ENCODE data around the gene OXA1L. TPM values are rescaled to one million over a fixed set of nuclear protein-coding genes. Genes with fewer than 3 reads are reported as not detected.
"Not testable (repeated sequence)": the region's sequence is repeated elsewhere in the genome, so short reads cannot be mapped to it uniquely, and the experiment has no call there.

The OXA1L gene
- total RNA-seq, 1 donor = 37.6 TPM

DNA sequence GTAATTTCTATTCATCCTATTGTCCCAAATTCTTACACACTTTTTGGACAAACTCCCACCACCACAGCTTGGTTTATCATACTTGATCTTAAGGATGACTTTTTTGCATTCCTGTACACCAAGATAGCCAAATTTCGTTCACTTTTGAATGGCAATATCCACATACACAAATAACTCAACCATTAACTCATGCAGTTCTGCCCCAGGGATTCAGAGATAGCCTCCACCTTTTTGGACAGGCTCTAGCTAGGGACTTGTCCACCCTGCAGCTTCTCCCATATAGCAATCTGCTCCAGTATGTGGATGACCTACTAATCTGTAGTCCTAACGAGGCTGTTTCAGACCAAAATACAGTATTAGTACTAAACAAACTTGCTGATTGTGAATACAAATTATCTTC is 32.7 kb upstream of the OXA1L start:
- no peak for DNase-seq (ENCODE audit: low read depth)
- no peak overlapping the region for H3K4me3 ChIP-seq (ENCODE audit: low read depth, low read length)
- TF ChIP-seq, protein P1, sequence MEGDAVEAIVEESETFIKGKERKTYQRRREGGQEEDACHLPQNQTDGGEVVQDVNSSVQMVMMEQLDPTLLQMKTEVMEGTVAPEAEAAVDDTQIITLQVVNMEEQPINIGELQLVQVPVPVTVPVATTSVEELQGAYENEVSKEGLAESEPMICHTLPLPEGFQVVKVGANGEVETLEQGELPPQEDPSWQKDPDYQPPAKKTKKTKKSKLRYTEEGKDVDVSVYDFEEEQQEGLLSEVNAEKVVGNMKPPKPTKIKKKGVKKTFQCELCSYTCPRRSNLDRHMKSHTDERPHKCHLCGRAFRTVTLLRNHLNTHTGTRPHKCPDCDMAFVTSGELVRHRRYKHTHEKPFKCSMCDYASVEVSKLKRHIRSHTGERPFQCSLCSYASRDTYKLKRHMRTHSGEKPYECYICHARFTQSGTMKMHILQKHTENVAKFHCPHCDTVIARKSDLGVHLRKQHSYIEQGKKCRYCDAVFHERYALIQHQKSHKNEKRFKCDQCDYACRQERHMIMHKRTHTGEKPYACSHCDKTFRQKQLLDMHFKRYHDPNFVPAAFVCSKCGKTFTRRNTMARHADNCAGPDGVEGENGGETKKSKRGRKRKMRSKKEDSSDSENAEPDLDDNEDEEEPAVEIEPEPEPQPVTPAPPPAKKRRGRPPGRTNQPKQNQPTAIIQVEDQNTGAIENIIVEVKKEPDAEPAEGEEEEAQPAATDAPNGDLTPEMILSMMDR (IDR thresholded peaks at IDR 0.05; ENCODE audit: insufficient read depth, low read depth, low read length) = no peak

DNA sequence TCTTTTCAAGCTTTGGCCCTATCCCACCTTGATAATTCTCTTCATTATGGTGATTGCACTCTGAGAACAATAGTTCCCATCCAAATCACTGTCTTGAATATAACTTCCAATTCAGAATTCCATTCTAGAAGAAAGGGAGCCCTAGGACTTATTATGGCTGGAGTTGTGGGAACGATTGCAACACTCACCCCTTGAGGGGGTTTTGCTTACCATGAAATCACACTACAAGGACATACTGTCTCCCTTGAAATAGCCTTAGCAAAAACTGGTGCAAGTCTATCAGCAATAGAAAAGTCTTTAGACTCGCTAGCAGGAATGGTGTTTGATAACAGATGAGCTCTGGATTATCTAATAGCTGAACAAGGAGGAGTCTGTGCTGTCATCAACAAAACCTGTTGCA is 31.4 kb upstream of the OXA1L start:
- TF ChIP-seq, protein P1 (IDR thresholded peaks at IDR 0.05; ENCODE audit: insufficient read depth, low read depth, low read length) = no peak
- no peak for DNase-seq (ENCODE audit: low read depth)
- H3K4me3 ChIP-seq (ENCODE audit: low read depth, low read length) = no peak overlapping the region

DNA sequence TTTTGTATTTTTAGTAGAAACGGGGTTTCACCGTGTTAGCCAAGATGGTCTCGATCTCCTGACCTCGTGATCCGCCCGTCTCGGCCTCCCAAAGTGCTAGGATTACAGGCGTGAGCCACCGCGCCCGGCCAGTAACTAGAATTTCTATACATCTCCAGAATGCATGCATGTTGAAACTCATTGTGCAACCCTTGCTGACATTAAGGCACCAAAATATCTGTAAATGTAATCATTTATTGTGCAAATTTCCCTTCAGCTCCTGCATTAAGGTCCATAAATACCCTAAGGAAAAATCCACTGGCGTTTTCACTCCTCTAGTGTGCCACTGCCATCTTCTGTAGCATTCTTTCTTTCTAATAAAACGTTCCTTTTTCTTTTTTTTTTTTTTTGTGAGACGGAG is 30.1 kb upstream of the OXA1L start:
- not testable (repeated sequence) for DNase-seq (ENCODE audit: low read depth); H3K4me3 ChIP-seq (ENCODE audit: low read depth, low read length)

DNA sequence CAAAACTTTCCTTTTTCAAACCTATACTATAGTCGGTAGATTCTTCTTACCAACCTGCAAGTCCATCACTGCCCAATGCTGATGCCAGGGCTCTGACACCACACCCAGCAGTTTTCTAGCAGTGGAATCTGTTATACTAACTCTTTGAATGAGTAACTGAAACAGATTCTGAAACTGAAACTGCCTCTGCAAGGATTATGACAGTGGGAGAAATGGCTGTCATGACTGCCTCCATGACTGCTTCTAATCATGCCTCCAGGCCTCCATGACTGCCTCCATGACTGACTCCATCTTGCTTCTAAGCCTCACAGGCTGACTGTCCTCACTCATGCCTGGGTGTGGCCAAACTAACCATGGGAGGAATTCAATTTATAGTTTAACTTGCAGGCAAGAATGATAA is 29.4 kb upstream of the OXA1L start:
- H3K4me3 ChIP-seq (ENCODE audit: low read depth, low read length) = no peak overlapping the region
- DNase-seq (ENCODE audit: low read depth) = no peak
- TF ChIP-seq, protein P1 (IDR thresholded peaks at IDR 0.05; ENCODE audit: insufficient read depth, low read depth, low read length) = no peak

DNA sequence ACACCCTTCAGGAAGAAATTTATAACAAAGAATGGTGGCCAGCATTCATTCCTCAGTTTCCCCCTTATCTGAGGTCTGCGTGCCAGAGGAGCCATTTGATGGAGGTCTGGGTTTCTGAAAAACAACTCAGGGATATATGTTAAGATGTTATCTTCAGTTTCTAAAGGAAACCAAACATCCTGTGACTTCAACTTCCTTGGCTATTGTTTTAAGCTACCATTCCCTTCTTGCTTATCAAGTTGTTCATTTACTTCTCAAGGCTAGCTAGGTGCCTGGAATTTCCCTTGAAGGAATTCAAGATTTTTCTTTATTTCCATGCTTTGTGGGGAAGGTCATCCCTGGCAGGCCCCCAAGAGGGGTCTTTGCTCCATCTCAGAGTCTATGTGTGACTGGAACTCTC is 27.1 kb upstream of the OXA1L start:
- no peak overlapping the region for H3K4me3 ChIP-seq (ENCODE audit: low read depth, low read length)
- no peak for DNase-seq (ENCODE audit: low read depth)
- TF ChIP-seq, protein P1 (IDR thresholded peaks at IDR 0.05; ENCODE audit: insufficient read depth, low read depth, low read length) = no peak

DNA sequence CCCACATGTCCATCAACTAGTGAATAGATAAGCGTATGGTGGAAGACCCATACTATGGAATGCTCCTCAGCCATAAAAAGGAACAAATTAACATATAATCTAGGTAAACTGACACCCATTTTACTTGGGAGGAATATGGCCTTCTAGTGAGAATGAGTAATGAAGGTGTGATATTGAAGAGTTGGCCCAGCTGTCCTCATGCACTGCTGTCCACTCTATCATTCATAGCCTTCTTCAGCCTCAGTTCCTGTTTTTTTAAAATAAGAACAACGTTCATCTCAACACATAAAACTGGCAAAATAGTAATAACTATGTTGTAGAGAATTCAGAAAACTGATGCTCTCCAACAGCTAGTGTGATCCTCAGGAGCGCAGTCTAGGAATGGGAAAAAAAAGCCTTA is 26.5 kb upstream of the OXA1L start:
- no peak overlapping the region for H3K4me3 ChIP-seq (ENCODE audit: low read depth, low read length)
- TF ChIP-seq, protein P1 (IDR thresholded peaks at IDR 0.05; ENCODE audit: insufficient read depth, low read depth, low read length) = no peak
- no peak for DNase-seq (ENCODE audit: low read depth)

DNA sequence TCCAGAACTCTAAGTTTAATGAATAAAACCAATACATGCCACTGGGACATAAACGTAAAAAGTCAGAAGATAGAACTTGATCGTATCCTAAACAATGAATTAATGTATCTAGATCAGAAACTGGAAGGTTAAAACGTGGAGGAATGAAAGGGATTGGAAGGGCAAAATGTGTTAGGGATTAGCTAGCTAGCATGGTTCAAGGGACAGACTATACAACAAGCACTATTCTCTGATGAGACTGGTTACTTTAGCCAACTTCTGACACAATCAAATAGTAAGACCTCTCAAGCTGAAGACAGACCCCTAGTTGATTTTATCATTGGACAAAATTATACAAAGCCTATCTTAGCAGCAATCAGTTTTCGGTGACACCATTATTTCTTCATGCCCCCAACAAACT is 18.7 kb upstream of the OXA1L start:
- DNase-seq (ENCODE audit: low read depth) = no peak
- no peak overlapping the region for H3K4me3 ChIP-seq (ENCODE audit: low read depth, low read length)
- TF ChIP-seq, protein P1 (IDR thresholded peaks at IDR 0.05; ENCODE audit: insufficient read depth, low read depth, low read length) = no peak

Measured in fibroblast of villous mesenchyme (primary cell).